IMR-90 (cell line): Measurements from ENCODE around the gene LGI4. TPM values are rescaled to one million over a fixed set of nuclear protein-coding genes. Genes with fewer than 3 reads are reported as not detected.

Source experiments
- ATAC-seq: fragments of 200-7000 bp; cut with Tn5 transposase; 2 replicates; pipeline ENCODE4 v1.9.1; 2020; ENCODE audit warnings: low read depth, mild to moderate bottlenecking, moderate library complexity
- BruUV-seq: library from RNA; stranded (reverse); fragments of 400-500 nt; replicated peaks from 2 replicates; lab custom pipeline; 2021; lab: Mats Ljungman, UMichigan
- CTCF ChIA-PET: fragments of 300-600 bp; formaldehyde crosslinking; extraction: SDS; loops from one replicate; lab custom pipeline; 2021; ENCODE audit warnings: antibody characterized with exemption; lab: Yijun Ruan, JAX
- POLR2A ChIA-PET: fragments of 300-600 bp; sonication (Branson Sonifier 250); formaldehyde crosslinking; loops from one replicate; lab custom pipeline; 2022; ENCODE audit warnings: antibody characterized with exemption; ENCODE audit not compliant: unreplicated experiment; lab: Charles Lee
- DNase-seq: peaks from one replicate; pipeline ENCODE4 v3.0.0; 2013
- H2AFZ ChIP-seq: replicated peaks from 2 replicates; pipeline ENCODE3; 2013; ENCODE audit warnings: low read length, mild to moderate bottlenecking; ENCODE audit not compliant: poor library complexity
- H2AK5ac ChIP-seq: 2 replicates; pipeline ENCODE4 v1.6.1; 2013; ENCODE audit warnings: low read depth, low read length, inconsistent platforms
- H2AK9ac ChIP-seq: replicated peaks from 2 replicates; pipeline ENCODE3; 2013; ENCODE audit warnings: mild to moderate bottlenecking, low read depth, low read length, moderate library complexity; ENCODE audit not compliant: poor library complexity
- H2BK120ac ChIP-seq: 2 replicates; pipeline ENCODE4 v1.6.1; 2013; ENCODE audit warnings: low read depth, low read length, inconsistent platforms
- H2BK15ac ChIP-seq: 3 replicates; pipeline ENCODE4 v1.6.1; 2013; ENCODE audit warnings: low read depth, low read length, inconsistent platforms
- H2BK20ac ChIP-seq: 2 replicates; pipeline ENCODE4 v1.6.1; 2013; ENCODE audit warnings: low read depth, mild to moderate bottlenecking, inconsistent platforms, low read length, moderate library complexity
- H2BK5ac ChIP-seq: 2 replicates; pipeline ENCODE4 v1.6.1; 2013; ENCODE audit warnings: mild to moderate bottlenecking, low read depth, low read length, inconsistent platforms; ENCODE audit not compliant: poor library complexity, severe bottlenecking
- H3K14ac ChIP-seq: replicated peaks from 2 replicates; pipeline ENCODE4 v1.6.1; 2013; ENCODE audit warnings: low read depth, low read length, inconsistent platforms
- H3K18ac ChIP-seq: 2 replicates; pipeline ENCODE4 v1.6.1; 2013; ENCODE audit warnings: low read depth, low read length, control low read depth
- H3K23ac ChIP-seq: 2 replicates; pipeline ENCODE4 v1.6.1; 2013; ENCODE audit warnings: low read depth, low read length, inconsistent platforms
- H3K27ac ChIP-seq: 2 replicates; pipeline ENCODE4 v1.5.1; 2013; ENCODE audit warnings: mild to moderate bottlenecking, control low read depth, low read length; ENCODE audit not compliant: insufficient read depth
- H3K27me3 ChIP-seq: 2 replicates; pipeline ENCODE4 v1.6.1; 2013; ENCODE audit warnings: low read length; ENCODE audit not compliant: control insufficient read depth, insufficient read depth
- H3K36me3 ChIP-seq: 2 replicates; pipeline ENCODE4 v1.6.1; 2013; ENCODE audit warnings: low read length, mixed read lengths; ENCODE audit not compliant: control insufficient read depth, insufficient read depth
- H3K4ac ChIP-seq: 2 replicates; pipeline ENCODE4 v1.6.1; 2013; ENCODE audit warnings: low read depth, low read length, inconsistent platforms
- H3K4me1 ChIP-seq: 2 replicates; pipeline ENCODE4 v1.6.1; 2013; ENCODE audit warnings: low read length, mixed read lengths; ENCODE audit not compliant: control insufficient read depth, insufficient read depth
- H3K4me2 ChIP-seq: 2 replicates; pipeline ENCODE4 v1.6.1; 2013; ENCODE audit warnings: low read depth, mild to moderate bottlenecking, control low read depth, low read length, moderate library complexity
- H3K4me3 ChIP-seq: 2 replicates; pipeline ENCODE4 v1.5.1; 2013; ENCODE audit warnings: low read depth, mild to moderate bottlenecking, control low read depth, low read length, moderate library complexity; ENCODE audit not compliant: insufficient read depth
- H3K56ac ChIP-seq: 2 replicates; pipeline ENCODE4 v1.6.1; 2013; ENCODE audit warnings: low read length, inconsistent platforms; ENCODE audit not compliant: insufficient read depth; ENCODE audit errors: extremely low read depth
- H3K79me1 ChIP-seq, 2 experiments: 2 replicates each; pipeline ENCODE4 v1.6.1; 2013; ENCODE audit warnings: low read length in 2 of 2, inconsistent platforms in 1 of 2, low read depth in 1 of 2
- H3K9ac ChIP-seq: 2 replicates; pipeline ENCODE4 v1.6.1; 2013; ENCODE audit warnings: low read depth, low read length, control low read depth
- H3K9me1 ChIP-seq: 2 replicates; pipeline ENCODE4 v1.6.1; 2013; ENCODE audit warnings: low read length, inconsistent platforms; ENCODE audit not compliant: insufficient read depth
- H3K9me3 ChIP-seq: 2 replicates; pipeline ENCODE4 v1.6.1; 2013; ENCODE audit warnings: low read length; ENCODE audit not compliant: control insufficient read depth, insufficient read depth
- H4K20me1 ChIP-seq: 2 replicates; pipeline ENCODE4 v1.6.1; 2013; ENCODE audit warnings: low read length, inconsistent platforms; ENCODE audit not compliant: insufficient read depth
- H4K5ac ChIP-seq: 2 replicates; pipeline ENCODE4 v1.6.1; 2013; ENCODE audit warnings: mild to moderate bottlenecking, low read depth, low read length, control low read depth
- H4K8ac ChIP-seq, 2 experiments: 2 replicates each; pipeline ENCODE4 v1.6.1; 2013; ENCODE audit warnings: low read depth in 2 of 2, low read length in 2 of 2, control low read depth in 1 of 2, inconsistent platforms in 1 of 2
- H4K91ac ChIP-seq: 2 replicates; pipeline ENCODE4 v1.6.1; 2013; ENCODE audit warnings: low read depth, low read length, inconsistent platforms; ENCODE audit not compliant: insufficient read depth
- BHLHE40 ChIP-seq: fragments of 150-350 bp; IDR thresholded peaks from 2 replicates; pipeline ENCODE4 v1.6.1; 2016; ENCODE audit warnings: mild to moderate bottlenecking, low read depth, low read length
- CHD1 ChIP-seq: IDR thresholded peaks from 2 replicates; pipeline ENCODE4 v1.6.1; 2012; ENCODE audit warnings: low read depth, low read length, improper control_type of control experiment
- FOS ChIP-seq: fragments of 150-350 bp; IDR thresholded peaks from 2 replicates; pipeline ENCODE4 v1.6.1; 2016; ENCODE audit warnings: low read depth, low read length
- MAFK ChIP-seq: IDR thresholded peaks from 2 replicates; pipeline ENCODE4 v1.6.1; 2012; ENCODE audit warnings: low read depth, low read length, improper control_type of control experiment
- MAZ ChIP-seq: IDR thresholded peaks from 2 replicates; pipeline ENCODE4 v1.6.1; 2012; ENCODE audit warnings: low read depth, mild to moderate bottlenecking, low read length, improper control_type of control experiment, moderate library complexity, borderline replicate concordance
- MXI1 ChIP-seq: IDR thresholded peaks from 2 replicates; pipeline ENCODE4 v1.6.1; 2012; ENCODE audit warnings: low read depth, mild to moderate bottlenecking, low read length, moderate library complexity, borderline replicate concordance
- NFE2L2 ChIP-seq: fragments of 150-350 bp; IDR thresholded peaks from 2 replicates; pipeline ENCODE4 v1.6.1; 2016; ENCODE audit warnings: low read depth, mild to moderate bottlenecking, low read length
- POLR2A ChIP-seq: IDR thresholded peaks from 2 replicates; pipeline ENCODE4 v1.6.1; 2012; ENCODE audit warnings: mild to moderate bottlenecking, low read depth, low read length
- RAD21 ChIP-seq: IDR thresholded peaks from 2 replicates; pipeline ENCODE4 v1.6.1; 2012; ENCODE audit warnings: low read length, improper control_type of control experiment
- RCOR1 ChIP-seq: IDR thresholded peaks from 2 replicates; pipeline ENCODE4 v1.6.1; 2012; ENCODE audit warnings: mild to moderate bottlenecking, low read length, improper control_type of control experiment; ENCODE audit not compliant: insufficient replicate concordance
- RFX5 ChIP-seq: IDR thresholded peaks from 2 replicates; pipeline ENCODE4 v1.8.0; 2012; ENCODE audit warnings: low read depth, mild to moderate bottlenecking, low read length, moderate library complexity
- SMC3 ChIP-seq: fragments of 150-350 bp; IDR thresholded peaks from 2 replicates; pipeline ENCODE4 v1.6.1; 2016; ENCODE audit warnings: low read depth, mild to moderate bottlenecking, antibody characterized with exemption, low read length, moderate library complexity
- WGBS, 2 experiments: methylation state at CpG; one replicate each; pipeline versions ENCODE4 v1.1.5 to v1.1.7; 2013; ENCODE audit warnings: missing lambda C conversion rate in 2 of 2; ENCODE audit not compliant: insufficient read length in 1 of 2; ENCODE audit errors: extremely low coverage in 2 of 2; 5-methylcytosine and 5-hydroxymethylcytosine counted together
- dilution Hi-C: fragments of 300-500 bp; cut with HindIII; formaldehyde crosslinking; loops from one replicate; pipeline ENCODE4 v1.14.3; 2018; ENCODE audit warnings: low sequenced_read_pairs; ENCODE audit not compliant: unreplicated experiment
- in situ Hi-C: fragments of 300-500 bp; cut with MboI; formaldehyde crosslinking; loops from 3 replicates; pipeline ENCODE4 v1.14.3; 2019; ENCODE audit warnings: low sequenced_read_pairs, inconsistent platforms, mixed read lengths
- intact Hi-C: fragments of 100-400 bp; cut with micrococcal nuclease; formaldehyde crosslinking; loops from 2 replicates; pipeline ENCODE4 v1.10.0; 2022
- polyA plus RNA-seq, 3 experiments: library from polyadenylated mRNA; depleted of rRNA; stranded (reverse); fragments of >200 nt; gene quantifications; 2 replicates each; pipeline ENCODE4 v1.2.3, GENCODE V29; 2012; ENCODE audit warnings: low replicate concordance in 1 of 3
- total RNA-seq: library from RNA; depleted of rRNA; stranded (reverse); fragments of >200 nt; gene quantifications from 2 replicates; pipeline ENCODE4 v1.2.3, GENCODE V29; 2012
- TF ChIP-seq, protein P1 (sequence below): conservative IDR thresholded peaks from 2 replicates; pipeline ENCODE4 v1.5.1; 2012; ENCODE audit warnings: mild to moderate bottlenecking, low read depth, low read length, improper control_type of control experiment
- TF ChIP-seq, protein P2 (sequence below): fragments of 150-350 bp; IDR thresholded peaks from 2 replicates; pipeline ENCODE4 v1.6.1; 2016; ENCODE audit warnings: low read depth, mild to moderate bottlenecking, low read length, moderate library complexity, borderline replicate concordance

Gene LGI4
- total and polyA plus RNA-seq, 2 of the 4 experiments (the other 2 are of a cell fraction), result 0.10 TPM; not detected in 1

DNA sequence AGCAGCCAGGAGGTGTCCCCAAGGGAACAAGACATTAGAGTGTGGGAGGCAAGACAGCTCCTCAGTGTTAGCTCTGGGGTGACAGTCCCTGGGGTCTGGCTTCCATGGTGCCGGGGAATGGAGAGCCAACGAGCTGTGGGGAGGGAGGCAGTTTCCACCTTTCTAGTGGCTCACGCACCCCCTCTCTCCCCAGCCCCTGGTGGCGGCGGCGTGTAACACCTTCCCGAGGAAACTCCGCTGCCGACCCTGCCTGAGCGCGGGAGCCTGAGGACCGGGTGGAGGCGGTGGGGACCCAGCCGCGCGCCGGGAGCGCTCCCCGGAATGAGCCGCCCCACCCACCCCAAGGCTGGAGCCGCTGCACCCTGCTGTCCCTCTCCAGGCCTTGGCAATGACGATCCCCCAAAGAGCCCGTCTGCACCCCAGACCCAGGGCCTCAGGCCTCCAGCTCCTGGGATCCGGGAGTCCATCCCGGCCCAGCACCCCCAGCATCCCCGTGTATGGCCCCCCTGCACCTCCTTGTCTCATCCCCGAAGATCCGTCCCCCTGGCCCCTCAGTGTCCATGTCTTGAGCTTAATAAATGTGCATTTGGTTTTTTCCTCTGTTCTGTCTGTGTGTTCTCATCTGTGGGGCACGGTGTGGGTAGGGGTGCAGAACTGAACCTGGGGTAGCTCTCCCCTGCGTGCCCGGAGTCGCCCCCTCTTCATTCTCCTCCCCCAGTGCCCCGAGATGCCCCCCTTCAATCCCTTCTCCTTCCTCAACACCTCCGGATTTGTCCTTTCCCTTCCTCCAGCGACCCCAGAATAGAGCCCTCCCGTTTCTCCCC, 19.1 kb upstream of the LGI4 start:
- Histone ChIP-seq H3K79me1 (peaks cover 8 to 42% of the 10 kb centered on the region in 2 experiments; a peak in 2 of 4 replicates), H2AK9ac (peak overlapping the region; percentile 99), H2BK20ac (peak overlapping the region; percentile 16; the same call in 1 of the 2 replicates), H2BK120ac (peak overlapping the region; percentile 40), H4K8ac (peak overlapping the region; percentile 75 to 97; a peak in 3 of 4 replicates), H2BK5ac (peak overlapping the region; percentile 74), H2AK5ac (0 out of 2 replicates have a peak overlapping the region, but pooled peaks have one; percentile 49), H3K27me3 (no peaks in the 10 kb centered on the region), H3K14ac (peak overlapping the region; percentile 85), H3K27ac (peak overlapping the region; percentile 57; the same call in 1 of the 2 replicates), H3K4me3 (peak overlapping the region; percentile 79), H3K9me3 (no peaks in the 10 kb centered on the region), H4K20me1 (0 out of 2 replicates have a peak, but pooled peaks cover 2% of the 10 kb centered on the region), H3K56ac (0 out of 2 replicates have a peak overlapping the region, but pooled peaks have one; percentile 38), H3K4me2 (peak overlapping the region; percentile 85), H3K9me1 (peaks cover 12% of the 10 kb centered on the region; the same call in 1 of the 2 replicates), H3K9ac (peak overlapping the region; percentile 56), H4K91ac (0 out of 2 replicates have a peak overlapping the region, but pooled peaks have one; percentile 23), H3K4me1 (peaks cover 9% of the 10 kb centered on the region), H3K4ac (peak overlapping the region; percentile 87), H2AFZ (peak overlapping the region; percentile 100), H3K23ac (peak overlapping the region; percentile 90), H2BK15ac (peak overlapping the region; percentile 52; the same call in 1 of the 3 replicates), H3K36me3 (peaks cover 13% of the 10 kb centered on the region), H3K18ac (peak overlapping the region; percentile 21), H4K5ac (peak overlapping the region; percentile 45)
- intact Hi-C loops (no loop called here), dilution Hi-C loops (no loop called here), in situ Hi-C loops (no loop called here)
- BruUV-seq, result no TSS peak
- DNase-seq, result no peak
- POLR2A ChIA-PET, result interaction anchor here (0.6 kb wide), 1 partner anchor 56 kb away, joined by 6 read pairs; no protein-coding TSS in a partner anchor
- WGBS, 2 experiments, result 0% methylated on average over 4 of the region's 36 CpGs; no CpG with 5 or more reads in 1 of the 2 experiments
- CTCF ChIA-PET, result interaction anchor here (0.5 to 1.2 kb wide), 6 partner anchors 12 to 617 kb away, joined by 3 to 4 read pairs (median 3); no protein-coding TSS in a partner anchor
- peak; percentile 45 for ATAC-seq
- TF ChIP-seq MAZ, result peak; percentile 53; the same call in 1 of the 2 replicates
- TF ChIP-seq RFX5, result no peak
- no peak for TF ChIP-seq POLR2A
- TF ChIP-seq MAFK, result no peak
- no peak for TF ChIP-seq BHLHE40
- TF ChIP-seq SMC3, result peak; percentile 26; the same call in 1 of the 2 replicates
- no peak for TF ChIP-seq NFE2L2
- no peak for TF ChIP-seq MXI1
- TF ChIP-seq CHD1, result no peak
- no peak for TF ChIP-seq RCOR1
- TF ChIP-seq, protein P1, sequence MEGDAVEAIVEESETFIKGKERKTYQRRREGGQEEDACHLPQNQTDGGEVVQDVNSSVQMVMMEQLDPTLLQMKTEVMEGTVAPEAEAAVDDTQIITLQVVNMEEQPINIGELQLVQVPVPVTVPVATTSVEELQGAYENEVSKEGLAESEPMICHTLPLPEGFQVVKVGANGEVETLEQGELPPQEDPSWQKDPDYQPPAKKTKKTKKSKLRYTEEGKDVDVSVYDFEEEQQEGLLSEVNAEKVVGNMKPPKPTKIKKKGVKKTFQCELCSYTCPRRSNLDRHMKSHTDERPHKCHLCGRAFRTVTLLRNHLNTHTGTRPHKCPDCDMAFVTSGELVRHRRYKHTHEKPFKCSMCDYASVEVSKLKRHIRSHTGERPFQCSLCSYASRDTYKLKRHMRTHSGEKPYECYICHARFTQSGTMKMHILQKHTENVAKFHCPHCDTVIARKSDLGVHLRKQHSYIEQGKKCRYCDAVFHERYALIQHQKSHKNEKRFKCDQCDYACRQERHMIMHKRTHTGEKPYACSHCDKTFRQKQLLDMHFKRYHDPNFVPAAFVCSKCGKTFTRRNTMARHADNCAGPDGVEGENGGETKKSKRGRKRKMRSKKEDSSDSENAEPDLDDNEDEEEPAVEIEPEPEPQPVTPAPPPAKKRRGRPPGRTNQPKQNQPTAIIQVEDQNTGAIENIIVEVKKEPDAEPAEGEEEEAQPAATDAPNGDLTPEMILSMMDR, result peak; percentile 55
- peak; percentile 22; the same call in 1 of the 2 replicates for TF ChIP-seq RAD21
- TF ChIP-seq FOS, result no peak
- TF ChIP-seq, protein P2, sequence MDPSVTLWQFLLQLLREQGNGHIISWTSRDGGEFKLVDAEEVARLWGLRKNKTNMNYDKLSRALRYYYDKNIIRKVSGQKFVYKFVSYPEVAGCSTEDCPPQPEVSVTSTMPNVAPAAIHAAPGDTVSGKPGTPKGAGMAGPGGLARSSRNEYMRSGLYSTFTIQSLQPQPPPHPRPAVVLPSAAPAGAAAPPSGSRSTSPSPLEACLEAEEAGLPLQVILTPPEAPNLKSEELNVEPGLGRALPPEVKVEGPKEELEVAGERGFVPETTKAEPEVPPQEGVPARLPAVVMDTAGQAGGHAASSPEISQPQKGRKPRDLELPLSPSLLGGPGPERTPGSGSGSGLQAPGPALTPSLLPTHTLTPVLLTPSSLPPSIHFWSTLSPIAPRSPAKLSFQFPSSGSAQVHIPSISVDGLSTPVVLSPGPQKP, result no peak
